Brain microvascular endothelial cell (primary cell): Measurements from ENCODE around the gene ZC3H8.

ENCODE experiments used
- DNase-seq: peaks from one replicate; pipeline ENCODE4 v3.0.0-alpha.2; 2020
- H3K27ac ChIP-seq: fragments of 250-450 bp; sonication (Bioruptor Pico); 2 replicates; pipeline ENCODE4 v1.5.1; 2020; ENCODE audit warnings: mild to moderate bottlenecking, moderate library complexity
- H3K27me3 ChIP-seq: fragments of 250-450 bp; sonication (Bioruptor Pico); replicated peaks from 2 replicates; pipeline ENCODE4 v1.5.1; 2020; ENCODE audit warnings: mild to moderate bottlenecking
- H3K36me3 ChIP-seq: fragments of 250-450 bp; sonication (Bioruptor Pico); replicated peaks from 2 replicates; pipeline ENCODE4 v1.5.1; 2020; ENCODE audit warnings: mild to moderate bottlenecking
- H3K4me3 ChIP-seq: 2 replicates; pipeline ENCODE4 v1.5.1; 2011; ENCODE audit warnings: low read depth, mild to moderate bottlenecking, control low read depth, low read length, moderate library complexity
- in situ Hi-C: cut with HindIII; loops from 2 replicates; pipeline ENCODE4 v1.10.0; 2017; ENCODE audit warnings: low sequenced_read_pairs, low pct_ligation_motif_present
- TF ChIP-seq, protein P1 (sequence below): IDR thresholded peaks from 2 replicates; pipeline ENCODE4 v1.5.1; 2011; ENCODE audit warnings: low read depth, mild to moderate bottlenecking, moderate library complexity, low read length, control low read depth, inconsistent platforms; ENCODE audit errors: missing control alignments

ZC3H8 gene

DNA sequence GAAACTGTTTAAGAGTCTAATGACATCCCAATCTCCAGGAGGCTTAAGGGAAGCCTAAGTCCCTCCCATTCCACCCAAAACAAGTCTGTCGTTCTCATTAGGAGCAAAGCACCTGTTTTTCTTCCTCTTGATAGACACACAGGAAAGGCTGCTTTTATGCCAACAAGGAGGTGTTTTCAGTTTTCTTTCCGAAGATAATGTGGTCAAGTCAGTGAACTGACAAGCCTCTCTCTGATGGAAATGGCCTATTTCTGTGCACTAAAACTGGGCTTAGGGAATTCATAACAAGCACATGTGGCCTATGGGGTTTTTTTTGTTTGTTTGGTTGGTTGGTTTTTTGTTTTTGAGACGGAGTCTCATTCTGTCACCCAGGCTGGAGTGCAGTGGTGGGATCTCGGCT, 80.5 kb downstream of the ZC3H8 start:
- Histone ChIP-seq H3K36me3 (no peaks in the 10 kb centered on the region), H3K27me3 (no peaks in the 10 kb centered on the region), H3K27ac (no peak overlapping the region), H3K4me3 (no peak overlapping the region)
- in situ Hi-C loops, result no loop called here
- DNase-seq, result no peak
- TF ChIP-seq, protein P1, sequence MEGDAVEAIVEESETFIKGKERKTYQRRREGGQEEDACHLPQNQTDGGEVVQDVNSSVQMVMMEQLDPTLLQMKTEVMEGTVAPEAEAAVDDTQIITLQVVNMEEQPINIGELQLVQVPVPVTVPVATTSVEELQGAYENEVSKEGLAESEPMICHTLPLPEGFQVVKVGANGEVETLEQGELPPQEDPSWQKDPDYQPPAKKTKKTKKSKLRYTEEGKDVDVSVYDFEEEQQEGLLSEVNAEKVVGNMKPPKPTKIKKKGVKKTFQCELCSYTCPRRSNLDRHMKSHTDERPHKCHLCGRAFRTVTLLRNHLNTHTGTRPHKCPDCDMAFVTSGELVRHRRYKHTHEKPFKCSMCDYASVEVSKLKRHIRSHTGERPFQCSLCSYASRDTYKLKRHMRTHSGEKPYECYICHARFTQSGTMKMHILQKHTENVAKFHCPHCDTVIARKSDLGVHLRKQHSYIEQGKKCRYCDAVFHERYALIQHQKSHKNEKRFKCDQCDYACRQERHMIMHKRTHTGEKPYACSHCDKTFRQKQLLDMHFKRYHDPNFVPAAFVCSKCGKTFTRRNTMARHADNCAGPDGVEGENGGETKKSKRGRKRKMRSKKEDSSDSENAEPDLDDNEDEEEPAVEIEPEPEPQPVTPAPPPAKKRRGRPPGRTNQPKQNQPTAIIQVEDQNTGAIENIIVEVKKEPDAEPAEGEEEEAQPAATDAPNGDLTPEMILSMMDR, result no peak

DNA sequence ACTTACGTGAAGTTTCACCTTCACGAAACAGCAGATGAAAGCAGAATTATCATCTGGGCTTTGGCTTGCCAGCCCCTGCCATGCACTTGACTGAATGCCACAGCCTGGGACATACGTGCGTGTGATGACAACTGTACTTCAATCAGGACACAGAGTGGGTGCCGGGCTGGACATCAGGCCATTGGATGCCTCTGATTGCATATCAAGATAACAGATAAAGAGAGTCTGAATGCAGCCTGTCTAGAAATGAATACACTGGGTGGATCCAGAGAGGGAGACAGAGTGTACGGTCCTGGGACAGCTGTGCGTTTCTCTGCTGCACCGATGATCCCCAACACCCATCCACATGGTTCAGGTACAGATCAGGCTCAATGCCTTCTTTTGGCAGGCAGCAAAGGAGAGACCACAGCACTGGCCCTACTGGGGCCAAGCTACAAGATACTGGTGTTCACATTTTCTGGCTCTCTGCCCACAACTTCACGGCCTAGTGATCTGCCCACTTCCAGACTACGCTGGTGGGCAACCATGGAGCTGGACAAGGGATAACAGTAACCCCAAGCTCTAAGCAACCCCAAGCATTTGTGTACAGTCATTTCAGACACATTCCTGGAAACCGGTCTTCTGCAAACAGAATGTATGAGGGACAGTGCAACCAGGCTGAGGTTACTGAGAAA, 81.1 kb downstream of the ZC3H8 start:
- in situ Hi-C loops, result no loop called here
- TF ChIP-seq, protein P1, result no peak
- H3K27ac ChIP-seq, result no peak overlapping the region
- no peak overlapping the region for H3K4me3 ChIP-seq
- no peaks in the 10 kb centered on the region for H3K36me3 ChIP-seq
- no peaks in the 10 kb centered on the region for H3K27me3 ChIP-seq
- DNase-seq, result no peak

DNA sequence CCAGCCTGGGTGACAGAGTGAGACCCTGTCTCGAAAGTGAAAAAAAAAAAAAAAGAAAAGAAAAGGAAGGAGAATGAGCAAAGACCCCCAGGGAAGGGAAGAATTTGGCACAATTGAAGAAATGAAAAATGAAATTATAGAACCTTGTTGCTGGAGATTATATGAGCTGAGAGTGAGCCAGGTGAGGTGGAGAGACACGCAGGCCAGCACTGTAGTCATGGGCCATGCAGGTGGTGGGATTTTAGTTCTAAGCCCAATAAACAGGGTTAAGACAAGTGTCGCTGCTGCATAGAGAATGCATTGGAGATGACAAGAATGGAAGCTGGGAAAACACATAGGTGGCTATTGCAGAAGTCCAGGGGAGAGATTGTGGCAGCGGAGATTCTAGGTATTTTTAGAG, 84.3 kb downstream of the ZC3H8 start:
- Histone ChIP-seq H3K4me3 (no peak overlapping the region), H3K27ac (no peak overlapping the region), H3K27me3 (no peaks in the 10 kb centered on the region), H3K36me3 (no peaks in the 10 kb centered on the region)
- no peak for DNase-seq
- in situ Hi-C loops, result no loop called here
- TF ChIP-seq, protein P1, result no peak

DNA sequence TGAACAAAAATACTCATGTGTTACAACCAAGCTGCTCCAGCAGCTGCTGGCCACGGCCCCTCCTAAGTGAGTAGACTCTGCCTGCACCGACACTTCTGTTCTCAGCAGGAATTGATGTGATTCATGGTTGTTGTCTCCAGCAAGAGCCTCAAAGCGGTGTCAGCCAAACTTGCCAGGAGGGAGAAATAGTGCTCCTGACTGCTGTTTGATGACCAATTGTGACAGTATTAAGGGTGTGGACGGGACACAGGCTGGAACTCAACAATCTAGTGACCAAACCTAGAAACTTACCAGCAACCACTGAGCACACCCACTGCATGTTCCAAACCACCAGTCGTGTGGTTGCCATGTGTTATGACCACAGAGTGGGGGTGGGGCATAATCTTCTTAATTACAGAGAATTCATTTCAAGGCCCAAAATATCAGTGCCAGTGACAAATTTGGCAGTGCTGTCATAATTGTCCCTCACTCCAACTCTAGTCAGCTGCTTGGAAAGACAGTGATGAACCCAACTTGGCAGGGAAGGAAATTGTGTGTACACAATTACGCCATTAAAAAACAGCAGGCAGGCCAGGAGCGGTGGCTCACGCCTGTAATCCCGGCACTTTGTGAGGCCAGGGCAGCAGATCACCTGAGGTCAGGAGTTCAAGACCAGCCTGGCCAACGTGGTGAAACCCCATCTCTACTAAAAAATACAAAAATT, 86.3 kb downstream of the ZC3H8 start:
- in situ Hi-C loops, result no loop called here
- no peak for DNase-seq
- H3K36me3 ChIP-seq, result no peaks in the 10 kb centered on the region
- H3K4me3 ChIP-seq, result no peak overlapping the region
- H3K27me3 ChIP-seq, result no peaks in the 10 kb centered on the region
- H3K27ac ChIP-seq, result no peak overlapping the region
- TF ChIP-seq, protein P1, result no peak

DNA sequence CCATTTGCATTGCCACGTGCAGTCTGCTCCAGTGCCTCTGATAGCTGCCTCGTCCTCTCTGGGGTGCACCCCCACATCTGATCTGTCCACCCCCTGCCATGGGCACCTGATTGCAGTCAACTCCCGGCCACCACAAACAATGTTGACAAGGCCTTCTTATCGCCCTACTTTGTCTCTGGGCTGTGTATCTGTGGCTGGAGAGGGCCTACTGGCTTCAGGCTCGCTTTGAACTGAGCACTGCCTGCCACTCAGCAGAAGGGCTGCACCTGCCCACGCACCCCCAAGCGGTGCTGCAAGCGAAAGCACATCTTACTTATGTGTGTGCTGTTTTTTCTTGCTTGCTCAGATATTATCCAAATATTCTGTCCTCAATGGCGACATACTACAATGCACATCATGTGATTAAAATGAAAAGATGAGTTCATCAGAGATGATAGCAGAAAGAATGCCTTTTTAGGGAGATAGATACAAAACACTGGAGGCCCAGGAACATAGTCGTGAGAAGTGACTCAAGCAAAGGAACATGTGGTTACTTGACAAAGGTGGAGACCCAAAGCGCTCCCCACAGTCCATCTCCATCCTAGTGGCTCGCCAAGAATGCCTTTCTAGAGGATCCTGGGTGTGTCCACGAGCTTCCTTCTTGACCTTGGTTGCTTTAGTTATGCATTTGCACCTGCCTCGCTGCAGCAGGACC, 87.9 kb downstream of the ZC3H8 start:
- TF ChIP-seq, protein P1, result no peak
- Histone ChIP-seq H3K27me3 (no peaks in the 10 kb centered on the region), H3K27ac (no peak overlapping the region), H3K36me3 (no peaks in the 10 kb centered on the region), H3K4me3 (no peak overlapping the region)
- no peak for DNase-seq
- in situ Hi-C loops, result no loop called here
